IMR-90 (cell line): Measurements from ENCODE around the gene CIROP. TPM values are rescaled to one million over a fixed set of nuclear protein-coding genes. Genes with fewer than 3 reads are reported as not detected.

ENCODE experiments used
- ATAC-seq: fragments of 200-7000 bp; cut with Tn5 transposase; 2 replicates; pipeline ENCODE4 v1.9.1; 2020; ENCODE audit warnings: low read depth, mild to moderate bottlenecking, moderate library complexity
- BruUV-seq: library from RNA; stranded (reverse); fragments of 400-500 nt; replicated peaks from 2 replicates; lab custom pipeline; 2021; lab: Mats Ljungman, UMichigan
- CTCF ChIA-PET: fragments of 300-600 bp; formaldehyde crosslinking; extraction: SDS; loops from one replicate; lab custom pipeline; 2021; ENCODE audit warnings: antibody characterized with exemption; lab: Yijun Ruan, JAX
- POLR2A ChIA-PET: fragments of 300-600 bp; sonication (Branson Sonifier 250); formaldehyde crosslinking; loops from one replicate; lab custom pipeline; 2022; ENCODE audit warnings: antibody characterized with exemption; ENCODE audit not compliant: unreplicated experiment; lab: Charles Lee
- DNase-seq: peaks from one replicate; pipeline ENCODE4 v3.0.0; 2013
- H2AFZ ChIP-seq: replicated peaks from 2 replicates; pipeline ENCODE3; 2013; ENCODE audit warnings: low read length, mild to moderate bottlenecking; ENCODE audit not compliant: poor library complexity
- H2AK5ac ChIP-seq: 2 replicates; pipeline ENCODE4 v1.6.1; 2013; ENCODE audit warnings: low read depth, low read length, inconsistent platforms
- H2AK9ac ChIP-seq: replicated peaks from 2 replicates; pipeline ENCODE3; 2013; ENCODE audit warnings: mild to moderate bottlenecking, low read depth, low read length, moderate library complexity; ENCODE audit not compliant: poor library complexity
- H2BK120ac ChIP-seq: 2 replicates; pipeline ENCODE4 v1.6.1; 2013; ENCODE audit warnings: low read depth, low read length, inconsistent platforms
- H2BK15ac ChIP-seq: 3 replicates; pipeline ENCODE4 v1.6.1; 2013; ENCODE audit warnings: low read depth, low read length, inconsistent platforms
- H2BK20ac ChIP-seq: 2 replicates; pipeline ENCODE4 v1.6.1; 2013; ENCODE audit warnings: low read depth, mild to moderate bottlenecking, inconsistent platforms, low read length, moderate library complexity
- H2BK5ac ChIP-seq: 2 replicates; pipeline ENCODE4 v1.6.1; 2013; ENCODE audit warnings: mild to moderate bottlenecking, low read depth, low read length, inconsistent platforms; ENCODE audit not compliant: poor library complexity, severe bottlenecking
- H3K14ac ChIP-seq: replicated peaks from 2 replicates; pipeline ENCODE4 v1.6.1; 2013; ENCODE audit warnings: low read depth, low read length, inconsistent platforms
- H3K18ac ChIP-seq: 2 replicates; pipeline ENCODE4 v1.6.1; 2013; ENCODE audit warnings: low read depth, low read length, control low read depth
- H3K23ac ChIP-seq: 2 replicates; pipeline ENCODE4 v1.6.1; 2013; ENCODE audit warnings: low read depth, low read length, inconsistent platforms
- H3K27ac ChIP-seq: 2 replicates; pipeline ENCODE4 v1.5.1; 2013; ENCODE audit warnings: mild to moderate bottlenecking, control low read depth, low read length; ENCODE audit not compliant: insufficient read depth
- H3K27me3 ChIP-seq: 2 replicates; pipeline ENCODE4 v1.6.1; 2013; ENCODE audit warnings: low read length; ENCODE audit not compliant: control insufficient read depth, insufficient read depth
- H3K36me3 ChIP-seq: 2 replicates; pipeline ENCODE4 v1.6.1; 2013; ENCODE audit warnings: low read length, mixed read lengths; ENCODE audit not compliant: control insufficient read depth, insufficient read depth
- H3K4ac ChIP-seq: 2 replicates; pipeline ENCODE4 v1.6.1; 2013; ENCODE audit warnings: low read depth, low read length, inconsistent platforms
- H3K4me1 ChIP-seq: 2 replicates; pipeline ENCODE4 v1.6.1; 2013; ENCODE audit warnings: low read length, mixed read lengths; ENCODE audit not compliant: control insufficient read depth, insufficient read depth
- H3K4me2 ChIP-seq: 2 replicates; pipeline ENCODE4 v1.6.1; 2013; ENCODE audit warnings: low read depth, mild to moderate bottlenecking, control low read depth, low read length, moderate library complexity
- H3K4me3 ChIP-seq: 2 replicates; pipeline ENCODE4 v1.5.1; 2013; ENCODE audit warnings: low read depth, mild to moderate bottlenecking, control low read depth, low read length, moderate library complexity; ENCODE audit not compliant: insufficient read depth
- H3K56ac ChIP-seq: 2 replicates; pipeline ENCODE4 v1.6.1; 2013; ENCODE audit warnings: low read length, inconsistent platforms; ENCODE audit not compliant: insufficient read depth; ENCODE audit errors: extremely low read depth
- H3K79me1 ChIP-seq, 2 experiments: 2 replicates each; pipeline ENCODE4 v1.6.1; 2013; ENCODE audit warnings: low read length in 2 of 2, inconsistent platforms in 1 of 2, low read depth in 1 of 2
- H3K9ac ChIP-seq: 2 replicates; pipeline ENCODE4 v1.6.1; 2013; ENCODE audit warnings: low read depth, low read length, control low read depth
- H3K9me1 ChIP-seq: 2 replicates; pipeline ENCODE4 v1.6.1; 2013; ENCODE audit warnings: low read length, inconsistent platforms; ENCODE audit not compliant: insufficient read depth
- H3K9me3 ChIP-seq: 2 replicates; pipeline ENCODE4 v1.6.1; 2013; ENCODE audit warnings: low read length; ENCODE audit not compliant: control insufficient read depth, insufficient read depth
- H4K20me1 ChIP-seq: 2 replicates; pipeline ENCODE4 v1.6.1; 2013; ENCODE audit warnings: low read length, inconsistent platforms; ENCODE audit not compliant: insufficient read depth
- H4K5ac ChIP-seq: 2 replicates; pipeline ENCODE4 v1.6.1; 2013; ENCODE audit warnings: mild to moderate bottlenecking, low read depth, low read length, control low read depth
- H4K8ac ChIP-seq, 2 experiments: 2 replicates each; pipeline ENCODE4 v1.6.1; 2013; ENCODE audit warnings: low read depth in 2 of 2, low read length in 2 of 2, control low read depth in 1 of 2, inconsistent platforms in 1 of 2
- H4K91ac ChIP-seq: 2 replicates; pipeline ENCODE4 v1.6.1; 2013; ENCODE audit warnings: low read depth, low read length, inconsistent platforms; ENCODE audit not compliant: insufficient read depth
- NFE2L2 ChIP-seq: fragments of 150-350 bp; IDR thresholded peaks from 2 replicates; pipeline ENCODE4 v1.6.1; 2016; ENCODE audit warnings: low read depth, mild to moderate bottlenecking, low read length
- RCOR1 ChIP-seq: IDR thresholded peaks from 2 replicates; pipeline ENCODE4 v1.6.1; 2012; ENCODE audit warnings: mild to moderate bottlenecking, low read length, improper control_type of control experiment; ENCODE audit not compliant: insufficient replicate concordance
- RFX5 ChIP-seq: IDR thresholded peaks from 2 replicates; pipeline ENCODE4 v1.8.0; 2012; ENCODE audit warnings: low read depth, mild to moderate bottlenecking, low read length, moderate library complexity
- WGBS, 2 experiments: methylation state at CpG; one replicate each; pipeline versions ENCODE4 v1.1.5 to v1.1.7; 2013; ENCODE audit warnings: missing lambda C conversion rate in 2 of 2; ENCODE audit not compliant: insufficient read length in 1 of 2; ENCODE audit errors: extremely low coverage in 2 of 2; 5-methylcytosine and 5-hydroxymethylcytosine counted together
- dilution Hi-C: fragments of 300-500 bp; cut with HindIII; formaldehyde crosslinking; loops from one replicate; pipeline ENCODE4 v1.14.3; 2018; ENCODE audit warnings: low sequenced_read_pairs; ENCODE audit not compliant: unreplicated experiment
- in situ Hi-C: fragments of 300-500 bp; cut with MboI; formaldehyde crosslinking; loops from 3 replicates; pipeline ENCODE4 v1.14.3; 2019; ENCODE audit warnings: low sequenced_read_pairs, inconsistent platforms, mixed read lengths
- intact Hi-C: fragments of 100-400 bp; cut with micrococcal nuclease; formaldehyde crosslinking; loops from 2 replicates; pipeline ENCODE4 v1.10.0; 2022
- polyA plus RNA-seq, 3 experiments: library from polyadenylated mRNA; depleted of rRNA; stranded (reverse); fragments of >200 nt; gene quantifications; 2 replicates each; pipeline ENCODE4 v1.2.3, GENCODE V29; 2012; ENCODE audit warnings: low replicate concordance in 1 of 3
- total RNA-seq: library from RNA; depleted of rRNA; stranded (reverse); fragments of >200 nt; gene quantifications from 2 replicates; pipeline ENCODE4 v1.2.3, GENCODE V29; 2012

CIROP gene
- total and polyA plus RNA-seq, 2 of the 4 experiments (the other 2 are of a cell fraction), result 0.31 to 0.36 TPM

DNA sequence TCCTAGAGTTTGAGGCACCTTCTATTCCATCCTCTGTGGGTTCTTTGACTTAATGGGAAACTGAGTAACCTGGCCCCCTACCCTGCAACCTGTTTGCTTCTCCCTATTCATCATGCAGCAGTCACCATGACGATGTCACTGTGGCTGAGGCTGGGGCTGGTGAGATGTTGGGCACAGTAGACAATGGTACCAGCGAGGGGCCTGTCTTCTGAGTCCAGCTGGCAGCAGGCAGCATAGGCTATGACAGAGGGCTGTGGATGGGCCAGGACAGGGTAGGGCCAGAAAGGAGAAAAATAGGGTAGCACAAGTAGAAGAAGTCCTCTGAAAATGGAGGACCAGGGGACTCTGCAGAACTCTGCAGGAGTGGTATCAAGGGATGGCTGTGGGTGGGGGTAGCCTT is 2.0 kb downstream of the CIROP start:
- no peak overlapping the region for H3K9ac ChIP-seq
- H2BK5ac ChIP-seq, result no peak overlapping the region
- peaks cover 8% of the 10 kb centered on the region for H3K36me3 ChIP-seq
- ChIA-PET POLR2A (interaction anchor here (0.5 kb wide), 1 partner anchor 1126 kb away, joined by 8 read pairs; no protein-coding TSS in a partner anchor), CTCF (interaction anchor here (1.1 kb wide), 1 partner anchor 10 kb away, joined by 3 read pairs; no protein-coding TSS in a partner anchor)
- no peaks in the 10 kb centered on the region for H3K9me3 ChIP-seq
- DNase-seq, result no peak
- H3K27ac ChIP-seq, result no peak overlapping the region
- peaks cover 15 to 35% of the 10 kb centered on the region in 2 experiments; a peak in 3 of 4 replicates for H3K79me1 ChIP-seq
- H2AK5ac ChIP-seq, result no peak overlapping the region
- BruUV-seq, result no TSS peak
- no peak overlapping the region for H3K18ac ChIP-seq
- no peak overlapping the region for H3K4ac ChIP-seq
- no peak overlapping the region for H2AFZ ChIP-seq
- no peak overlapping the region for H3K4me2 ChIP-seq
- peaks cover 23% of the 10 kb centered on the region; the same call in 1 of the 2 replicates for H4K20me1 ChIP-seq
- no peak overlapping the region for H4K5ac ChIP-seq
- no peak overlapping the region for H2BK120ac ChIP-seq
- no peak overlapping the region for H4K91ac ChIP-seq
- no peak overlapping the region for H4K8ac ChIP-seq
- no peak overlapping the region for H3K23ac ChIP-seq
- WGBS, 2 experiments, result 80% methylated on average over 1 of the region's 2 CpGs; no CpG with 5 or more reads in 1 of the 2 experiments
- H3K56ac ChIP-seq, result no peak overlapping the region
- H3K27me3 ChIP-seq, result no peaks in the 10 kb centered on the region
- no peak for ATAC-seq
- peaks cover 6% of the 10 kb centered on the region for H3K4me1 ChIP-seq
- H2BK15ac ChIP-seq, result no peak overlapping the region
- H3K9me1 ChIP-seq, result peaks cover 7% of the 10 kb centered on the region
- no peak overlapping the region for H2BK20ac ChIP-seq
- H2AK9ac ChIP-seq, result no peak overlapping the region
- dilution Hi-C loops (no loop called here), intact Hi-C loops (no loop called here), in situ Hi-C loops (loop anchor here (5.0 kb wide), 1 partner anchor 36 kb away; no protein-coding TSS in a partner anchor)
- no peak overlapping the region for H3K14ac ChIP-seq
- no peak overlapping the region for H3K4me3 ChIP-seq
- TF ChIP-seq RFX5 (no peak), NFE2L2 (no peak), RCOR1 (no peak)
